CD14-positive monocyte (primary cell): Measurements from ENCODE around the gene APOB. TPM values are rescaled to one million over a fixed set of nuclear protein-coding genes. Genes with fewer than 3 reads are reported as not detected.

Source experiments
- DNase-seq, 3 donors: peaks; one replicate each; pipeline ENCODE4 v3.0.0-alpha.2; 2011 to 2022
- H2AFZ ChIP-seq: 2 replicates; pipeline ENCODE4 v1.6.0; 2012; ENCODE audit warnings: mild to moderate bottlenecking, low read depth, low read length, inconsistent platforms; ENCODE audit not compliant: insufficient read depth, poor library complexity, severe bottlenecking
- H3K27ac ChIP-seq, 2 donors: 1 replicate in 1 of 2; 2 replicates in 1 of 2; pipeline ENCODE4 v1.5.1; 2012 to 2013; ENCODE audit warnings: low read length in 2 of 2, control low read depth in 1 of 2, inconsistent platforms in 1 of 2, low read depth in 1 of 2, mild to moderate bottlenecking in 1 of 2
- H3K27me3 ChIP-seq, 2 donors: one replicate each; pipeline versions ENCODE4 v1.6.0 to v1.6.1; 2011 to 2013; ENCODE audit warnings: low read length in 2 of 2; ENCODE audit not compliant: control insufficient read depth in 2 of 2, insufficient read depth in 2 of 2
- H3K36me3 ChIP-seq, 2 donors: replicated peaks in 1 of 2; 1 replicate in 1 of 2; 2 replicates in 1 of 2; pipeline versions ENCODE4 v1.5.1 to v1.6.1; 2012 to 2013; ENCODE audit warnings: low read length in 2 of 2, control low read depth in 1 of 2, inconsistent platforms in 1 of 2, mild to moderate bottlenecking in 1 of 2; ENCODE audit not compliant: insufficient read depth in 2 of 2, control insufficient read depth in 1 of 2
- H3K4me1 ChIP-seq, 2 donors: 1 replicate in 1 of 2; 2 replicates in 1 of 2; pipeline versions ENCODE4 v1.5.1 to v1.6.1; 2012 to 2013; ENCODE audit warnings: low read length in 2 of 2, control low read depth in 1 of 2, inconsistent platforms in 1 of 2, mild to moderate bottlenecking in 1 of 2, moderate library complexity in 1 of 2; ENCODE audit not compliant: insufficient read depth in 2 of 2, control insufficient read depth in 1 of 2
- H3K4me2 ChIP-seq: replicated peaks from 2 replicates; pipeline ENCODE3; 2012; ENCODE audit warnings: low read length, moderate library complexity, mild to moderate bottlenecking; ENCODE audit not compliant: poor library complexity, severe bottlenecking; ENCODE audit errors: extremely low read depth
- H3K4me3 ChIP-seq, 3 experiments: fragments of 200-600 bp in 1 of 3; sonication (generic) in 1 of 3; replicated peaks in 1 of 3; 1 replicate in 2 of 3; 2 replicates in 1 of 3; pipeline ENCODE4 v1.5.1; 2011 to 2013; ENCODE audit warnings: low read length in 3 of 3, mild to moderate bottlenecking in 3 of 3, control low read depth in 2 of 3, low read depth in 2 of 3, inconsistent platforms in 1 of 3, moderate library complexity in 1 of 3
- H3K79me2 ChIP-seq: 2 replicates; pipeline ENCODE4 v1.6.0; 2012; ENCODE audit warnings: mild to moderate bottlenecking, control low read depth, inconsistent platforms, low read length, moderate library complexity; ENCODE audit not compliant: insufficient read depth
- H3K9ac ChIP-seq: 2 replicates; pipeline ENCODE4 v1.6.0; 2017; ENCODE audit warnings: low read length, mild to moderate bottlenecking; ENCODE audit not compliant: insufficient read depth, poor library complexity, severe bottlenecking
- H3K9me3 ChIP-seq, 2 donors: replicated peaks in 1 of 2; 1 replicate in 1 of 2; 2 replicates in 1 of 2; pipeline versions ENCODE4 v1.5.1 to v1.6.1; 2012 to 2013; ENCODE audit warnings: low read length in 2 of 2, control low read depth in 1 of 2; ENCODE audit not compliant: control insufficient read depth in 1 of 2, insufficient read depth in 1 of 2
- H4K20me1 ChIP-seq: 2 replicates; pipeline ENCODE4 v1.6.0; 2012; ENCODE audit warnings: mild to moderate bottlenecking, low read length, control low read depth, moderate library complexity; ENCODE audit not compliant: insufficient read depth
- H3K27ac Mint-ChIP-seq, 7 donors: one replicate each; pipeline ENCODE4 v1.8.0; 2020; ENCODE audit warnings: mild to moderate bottlenecking in 7 of 7, mixed read lengths in 7 of 7, moderate library complexity in 6 of 7, inconsistent platforms in 2 of 7
- H3K27me3 Mint-ChIP-seq, 3 donors: one replicate each; pipeline ENCODE4 v1.8.0; 2021 to 2022; ENCODE audit warnings: low read depth in 3 of 3, mild to moderate bottlenecking in 3 of 3, mixed read lengths in 3 of 3, moderate library complexity in 3 of 3, inconsistent platforms in 1 of 3
- H3K36me3 Mint-ChIP-seq, 2 donors: one replicate each; pipeline ENCODE4 v1.8.0; 2020; ENCODE audit warnings: mixed read lengths in 2 of 2, inconsistent platforms in 1 of 2, mild to moderate bottlenecking in 1 of 2
- H3K4me1 Mint-ChIP-seq: one replicate; pipeline ENCODE4 v1.8.0; 2020; ENCODE audit warnings: mild to moderate bottlenecking, mixed read lengths
- H3K4me3 Mint-ChIP-seq, 2 donors: one replicate each; pipeline ENCODE4 v1.8.0; 2020; ENCODE audit warnings: mild to moderate bottlenecking in 2 of 2, mixed read lengths in 2 of 2, moderate library complexity in 1 of 2
- H3K9me3 Mint-ChIP-seq, 7 donors: one replicate each; pipeline ENCODE4 v1.8.0; 2020 to 2022; ENCODE audit warnings: mixed read lengths in 7 of 7, mild to moderate bottlenecking in 6 of 7, moderate library complexity in 6 of 7, inconsistent platforms in 2 of 7
- whole genome bisulfite sequencing: methylation state at CpG from one replicate; pipeline ENCODE4 v1.1.5; 2013; ENCODE audit warnings: missing lambda C conversion rate; ENCODE audit not compliant: insufficient coverage; 5-methylcytosine and 5-hydroxymethylcytosine counted together
- intact Hi-C, 2 donors: fragments of 100-400 bp; cut with micrococcal nuclease; formaldehyde crosslinking; loops; one replicate each; pipeline versions ENCODE4 v1.15.0 to v1.15.1; 2023
- polyA plus RNA-seq, 3 donors: library from polyadenylated mRNA; depleted of rRNA in 1 of 3; unstranded in 2 of 3; stranded (reverse) in 1 of 3; fragments of 300-500 nt in 2 of 3; fragments of >200 nt in 1 of 3; fragmentation: Illumina TruSeq in 2 of 3; gene quantifications; 1 replicate in 2 of 3; 2 replicates in 1 of 3; pipeline ENCODE4 v1.2.3, GENCODE V29; 2012 to 2021
- TF ChIP-seq, protein P1 (sequence below): fragments of 200-600 bp; IDR thresholded peaks from one replicate; pipeline ENCODE4 v1.8.0; 2022; ENCODE audit warnings: antibody characterized with exemption, mild to moderate bottlenecking

APOB gene
- polyA plus RNA-seq, 3 donors = 0.02 TPM; not detected in 2

- H3K27ac Mint-ChIP-seq = no peak overlapping the region
- DNase-seq = no peak
- H3K4me3 ChIP-seq = no peak overlapping the region
- no peaks in the 10 kb centered on the region for H3K4me1 ChIP-seq
- H3K27ac ChIP-seq = no peak overlapping the region
- H3K36me3 Mint-ChIP-seq = no peaks in the 10 kb centered on the region
- intact Hi-C loops = no loop called here
- H3K9ac ChIP-seq = no peak overlapping the region
- no peak overlapping the region for H3K4me3 Mint-ChIP-seq
- H3K4me2 ChIP-seq = no peak overlapping the region
- no peaks in the 10 kb centered on the region for H4K20me1 ChIP-seq
- no peaks in the 10 kb centered on the region for H3K9me3 Mint-ChIP-seq
- 43% methylated on average over 1 of the region's 2 CpGs for WGBS
- H3K27me3 Mint-ChIP-seq = peaks cover 0 to 3% (median 2%) of the 10 kb centered on the region in 3 donors
- no peaks in the 10 kb centered on the region for H3K79me2 ChIP-seq
- H3K9me3 ChIP-seq = no peaks in the 10 kb centered on the region
- H2AFZ ChIP-seq = no peak overlapping the region
- H3K27me3 ChIP-seq = peaks cover 0 to 3% of the 10 kb centered on the region in 2 donors
- H3K36me3 ChIP-seq = no peaks in the 10 kb centered on the region
- TF ChIP-seq, protein P1, sequence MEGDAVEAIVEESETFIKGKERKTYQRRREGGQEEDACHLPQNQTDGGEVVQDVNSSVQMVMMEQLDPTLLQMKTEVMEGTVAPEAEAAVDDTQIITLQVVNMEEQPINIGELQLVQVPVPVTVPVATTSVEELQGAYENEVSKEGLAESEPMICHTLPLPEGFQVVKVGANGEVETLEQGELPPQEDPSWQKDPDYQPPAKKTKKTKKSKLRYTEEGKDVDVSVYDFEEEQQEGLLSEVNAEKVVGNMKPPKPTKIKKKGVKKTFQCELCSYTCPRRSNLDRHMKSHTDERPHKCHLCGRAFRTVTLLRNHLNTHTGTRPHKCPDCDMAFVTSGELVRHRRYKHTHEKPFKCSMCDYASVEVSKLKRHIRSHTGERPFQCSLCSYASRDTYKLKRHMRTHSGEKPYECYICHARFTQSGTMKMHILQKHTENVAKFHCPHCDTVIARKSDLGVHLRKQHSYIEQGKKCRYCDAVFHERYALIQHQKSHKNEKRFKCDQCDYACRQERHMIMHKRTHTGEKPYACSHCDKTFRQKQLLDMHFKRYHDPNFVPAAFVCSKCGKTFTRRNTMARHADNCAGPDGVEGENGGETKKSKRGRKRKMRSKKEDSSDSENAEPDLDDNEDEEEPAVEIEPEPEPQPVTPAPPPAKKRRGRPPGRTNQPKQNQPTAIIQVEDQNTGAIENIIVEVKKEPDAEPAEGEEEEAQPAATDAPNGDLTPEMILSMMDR = no peak
- H3K4me1 Mint-ChIP-seq = no peaks in the 10 kb centered on the region
Measured at GRCh38 chr2:21069746-21070340, 26.0 kb upstream of the APOB start.

GRCh38 chr2:21067859-21068537 lies 24.1 kb upstream of the APOB start:
- H4K20me1 ChIP-seq = no peaks in the 10 kb centered on the region
- no CpG with 5 or more reads among the region's 2 CpGs for WGBS
- no peaks in the 10 kb centered on the region for H3K79me2 ChIP-seq
- no peak overlapping the region for H3K27ac Mint-ChIP-seq
- H3K36me3 Mint-ChIP-seq = no peaks in the 10 kb centered on the region
- no peak overlapping the region for H2AFZ ChIP-seq
- no peak overlapping the region for H3K4me3 ChIP-seq
- H3K9me3 ChIP-seq = no peaks in the 10 kb centered on the region
- H3K4me1 ChIP-seq = no peaks in the 10 kb centered on the region
- intact Hi-C loops = no loop called here
- no peaks in the 10 kb centered on the region for H3K4me1 Mint-ChIP-seq
- no peaks in the 10 kb centered on the region for H3K36me3 ChIP-seq
- no peak overlapping the region for H3K27ac ChIP-seq
- peaks cover 0 to 3% of the 10 kb centered on the region in 2 donors for H3K27me3 ChIP-seq
- no peak overlapping the region for H3K4me2 ChIP-seq
- TF ChIP-seq, protein P1 = no peak
- H3K27me3 Mint-ChIP-seq = peaks cover 0 to 3% (median 0%) of the 10 kb centered on the region in 3 donors
- H3K9ac ChIP-seq = no peak overlapping the region
- H3K4me3 Mint-ChIP-seq = no peak overlapping the region
- DNase-seq = no peak
- H3K9me3 Mint-ChIP-seq = no peaks in the 10 kb centered on the region
